HCT116 (cell line): ENCODE results near the gene NUFIP2.

Experiments
- ATF3 ChIP-seq: IDR thresholded peaks from 2 replicates; pipeline ENCODE4 v1.6.1; 2012
- CEBPB ChIP-seq: IDR thresholded peaks from 2 replicates; pipeline ENCODE4 v1.6.1; 2012; ENCODE audit warnings: low read depth
- EZH2 ChIP-seq: fragments of 200-600 bp; sonication (generic); IDR thresholded peaks from 2 replicates; pipeline ENCODE4 v1.6.1; 2017; ENCODE audit warnings: antibody characterized with exemption, mixed run types
- MAX ChIP-seq: IDR thresholded peaks from 2 replicates; pipeline ENCODE4 v1.6.1; 2012
- POLR2A ChIP-seq: IDR thresholded peaks from 2 replicates; pipeline ENCODE4 v1.7.0; 2011; ENCODE audit warnings: borderline replicate concordance; ENCODE audit not compliant: insufficient read depth, insufficient read length; ENCODE audit errors: extremely low read depth
- POLR2AphosphoS5 ChIP-seq: IDR thresholded peaks from 2 replicates; pipeline ENCODE4 v1.6.1; 2011; ENCODE audit warnings: mild to moderate bottlenecking, low read depth, low read length, moderate library complexity
- YY1 ChIP-seq: IDR thresholded peaks from 2 replicates; pipeline ENCODE4 v1.6.1; 2011; ENCODE audit warnings: low read length, low read depth, moderate library complexity, mild to moderate bottlenecking; ENCODE audit not compliant: insufficient replicate concordance; ENCODE audit errors: extremely low read depth
- TF ChIP-seq, protein P1 (sequence below), 3 experiments: fragments of 200-600 bp in 1 of 3; sonication (generic) in 1 of 3; IDR thresholded peaks in 2 of 3; conservative IDR thresholded peaks in 1 of 3; 2 replicates each; pipeline ENCODE4 v1.5.1; 2012 to 2017; ENCODE audit warnings: low read depth in 2 of 3, low read length in 2 of 3, antibody characterized with exemption in 1 of 3, borderline replicate concordance in 1 of 3, control low read depth in 1 of 3, mild to moderate bottlenecking in 1 of 3, mixed read lengths in 1 of 3, mixed run types in 1 of 3, moderate library complexity in 1 of 3; ENCODE audit not compliant: insufficient read depth in 1 of 3

- TF ChIP-seq, protein P1, sequence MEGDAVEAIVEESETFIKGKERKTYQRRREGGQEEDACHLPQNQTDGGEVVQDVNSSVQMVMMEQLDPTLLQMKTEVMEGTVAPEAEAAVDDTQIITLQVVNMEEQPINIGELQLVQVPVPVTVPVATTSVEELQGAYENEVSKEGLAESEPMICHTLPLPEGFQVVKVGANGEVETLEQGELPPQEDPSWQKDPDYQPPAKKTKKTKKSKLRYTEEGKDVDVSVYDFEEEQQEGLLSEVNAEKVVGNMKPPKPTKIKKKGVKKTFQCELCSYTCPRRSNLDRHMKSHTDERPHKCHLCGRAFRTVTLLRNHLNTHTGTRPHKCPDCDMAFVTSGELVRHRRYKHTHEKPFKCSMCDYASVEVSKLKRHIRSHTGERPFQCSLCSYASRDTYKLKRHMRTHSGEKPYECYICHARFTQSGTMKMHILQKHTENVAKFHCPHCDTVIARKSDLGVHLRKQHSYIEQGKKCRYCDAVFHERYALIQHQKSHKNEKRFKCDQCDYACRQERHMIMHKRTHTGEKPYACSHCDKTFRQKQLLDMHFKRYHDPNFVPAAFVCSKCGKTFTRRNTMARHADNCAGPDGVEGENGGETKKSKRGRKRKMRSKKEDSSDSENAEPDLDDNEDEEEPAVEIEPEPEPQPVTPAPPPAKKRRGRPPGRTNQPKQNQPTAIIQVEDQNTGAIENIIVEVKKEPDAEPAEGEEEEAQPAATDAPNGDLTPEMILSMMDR (IDR thresholded peaks at IDR 0.05 in 2 of 3, conservative IDR thresholded peaks at IDR 0.05 in 1 of 3; ENCODE audit: borderline replicate concordance in 1 of 3, insufficient read depth in 1 of 3, low read depth in 2 of 3, low read length in 2 of 3), result no peak
- TF ChIP-seq EZH2 (no peak), MAX (no peak), CEBPB (no peak), POLR2A (no peak), YY1 (no peak), ATF3 (no peak), POLR2AphosphoS5 (no peak)
Measured at GRCh38 chr17:29216181-29216580, 77.8 kb downstream of the NUFIP2 start.
